ENCODE measurements around the gene OSBPL6.

- no peak for TF ChIP-seq CTCF (optimal IDR thresholded peaks at IDR 0.05 in 1 of 3, IDR thresholded peaks at IDR 0.05 in 1 of 3, conservative IDR thresholded peaks at IDR 0.05 in 1 of 3; ENCODE audit: extremely low read depth in 1 of 3, insufficient read depth in 2 of 3, low read length in 3 of 3)
- no peak for TF ChIP-seq EZH2 (IDR thresholded peaks at IDR 0.05; ENCODE audit: low read length)
These were observed 69.9 kb downstream of the OSBPL6 start for GRCh38 chr2:178264211-178264610.

Measured in keratinocyte (primary cell).